GM12873 (cell line): ENCODE results near the gene NR2C2.

ENCODE experiments used
- CTCF ChIP-seq: IDR thresholded peaks from 2 replicates; pipeline ENCODE4 v1.5.1; 2012; ENCODE audit warnings: low read depth, mild to moderate bottlenecking, moderate library complexity, low read length, control low read depth; ENCODE audit not compliant: insufficient read depth; ENCODE audit errors: missing control alignments

Gene NR2C2

DNA sequence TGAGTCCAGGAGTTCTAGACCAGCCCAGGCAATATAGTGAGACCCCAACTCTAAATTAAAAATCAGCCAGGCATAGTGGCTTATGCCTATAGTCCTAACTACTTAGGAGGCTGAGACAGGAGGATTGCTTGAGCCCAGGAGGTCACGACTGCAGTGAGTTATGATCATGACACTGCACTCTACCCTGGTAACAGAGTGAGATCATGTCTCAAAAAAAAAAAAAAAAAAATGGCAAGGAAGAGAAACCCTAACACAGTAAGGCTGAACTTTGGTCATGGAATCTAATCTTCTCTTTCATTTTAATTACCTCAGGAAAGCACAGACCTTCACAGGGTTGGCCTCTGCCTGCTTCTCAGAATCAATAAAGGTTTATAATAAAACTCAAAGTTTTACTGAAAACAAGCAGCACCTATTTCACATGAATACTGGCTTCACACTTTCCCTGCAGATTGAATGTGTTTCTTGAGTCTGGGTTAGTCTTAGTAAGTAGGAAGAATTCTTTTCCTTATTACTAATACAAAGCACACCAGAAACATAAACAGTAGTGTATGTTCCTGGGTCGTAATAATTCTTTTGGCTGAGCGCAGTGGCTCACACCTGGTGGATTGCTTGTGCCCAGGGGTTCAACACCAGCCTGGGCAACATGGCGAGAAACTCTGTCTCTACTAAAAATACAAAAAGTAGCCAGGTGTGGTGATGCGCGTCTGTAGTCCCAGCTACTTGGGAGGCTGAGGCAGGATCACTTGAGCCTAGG lies 11.6 kb upstream of the NR2C2 start:
- no peak for TF ChIP-seq CTCF

GRCh38 chr3:14938954-14939353 lies 8.4 kb upstream of the NR2C2 start:
- no peak for TF ChIP-seq CTCF

- TF ChIP-seq CTCF: no peak
Observed at GRCh38 chr3:14941871-14942270, 5.5 kb upstream of the NR2C2 start.

DNA sequence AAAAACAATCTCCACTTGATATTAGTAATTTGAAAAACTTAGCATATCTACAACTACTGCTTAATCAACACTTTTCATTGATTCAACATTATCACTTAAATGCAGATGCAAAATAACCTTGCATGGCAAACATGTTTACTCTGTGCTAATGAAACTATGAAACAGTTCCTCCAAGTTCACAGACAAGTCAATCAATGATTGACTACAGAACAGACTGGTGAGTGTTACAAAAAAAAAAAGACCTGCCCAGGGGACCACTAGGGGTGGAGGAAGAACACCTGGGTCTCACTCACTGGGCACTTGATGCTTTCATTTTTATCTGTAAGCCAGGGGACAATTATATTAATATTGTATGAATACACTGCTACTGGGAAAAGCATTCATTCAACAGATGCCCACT lies 4.3 kb upstream of the NR2C2 start:
- TF ChIP-seq CTCF: no peak

GRCh38 chr3:14946236-14946635 lies 1.1 kb upstream of the NR2C2 start:
- TF ChIP-seq CTCF: no peak

- TF ChIP-seq CTCF: no peak
Observed at GRCh38 chr3:14946739-14947099, 664 bp upstream of the NR2C2 start.

- no peak for TF ChIP-seq CTCF
Observed at GRCh38 chr3:14947886-14948608, 664 bp downstream of the NR2C2 start.
